H1 (cell line): ENCODE measurements around the gene LAD1. TPM values are rescaled to one million over a fixed set of nuclear protein-coding genes. Genes with fewer than 3 reads are reported as not detected.

Experiments
- CTCF ChIA-PET: fragments of 300-600 bp; sonication (Branson Sonifier 250); formaldehyde crosslinking; loops from one replicate; lab custom pipeline; 2021; ENCODE audit not compliant: partially characterized antibody; lab: Charles Lee
- POLR2A ChIA-PET: fragments of 300-600 bp; sonication (Branson Sonifier 250); formaldehyde crosslinking; loops from one replicate; lab custom pipeline; 2021; ENCODE audit warnings: inconsistent platforms; ENCODE audit not compliant: partially characterized antibody; lab: Charles Lee
- DNase-seq, 2 experiments: peaks; one replicate each; pipeline versions ENCODE4 v3.0.0 to v3.0.0-alpha.2; 2010 to 2022; ENCODE audit warnings: low spot score in 2 of 2, low read depth in 1 of 2, mixed read lengths in 1 of 2
- FAIRE-seq: peaks from 2 replicates; lab custom pipeline; 2011; peaks lifted over from hg19 to GRCh38; lab: Jason Lieb, UNC
- H2AFZ ChIP-seq: 2 replicates; pipeline ENCODE4 v1.8.1; 2012; ENCODE audit warnings: low read length, inconsistent platforms
- H2AK5ac ChIP-seq: 2 replicates; pipeline ENCODE4 v1.6.1; 2013; ENCODE audit warnings: low read depth, low read length
- H2BK120ac ChIP-seq: replicated peaks from 2 replicates; pipeline ENCODE3; 2013; ENCODE audit warnings: low read depth, low read length, inconsistent platforms
- H2BK12ac ChIP-seq: 2 replicates; pipeline ENCODE4 v1.6.1; 2013; ENCODE audit warnings: low read depth, low read length
- H2BK15ac ChIP-seq: 2 replicates; pipeline ENCODE4 v1.6.1; 2013; ENCODE audit warnings: low read length
- H2BK20ac ChIP-seq: 2 replicates; pipeline ENCODE4 v1.6.1; 2013; ENCODE audit warnings: low read length
- H2BK5ac ChIP-seq: 2 replicates; pipeline ENCODE4 v1.6.1; 2013; ENCODE audit warnings: low read depth, low read length
- H3K14ac ChIP-seq: 2 replicates; pipeline ENCODE4 v1.6.1; 2013; ENCODE audit warnings: inconsistent platforms; ENCODE audit not compliant: insufficient read length
- H3K18ac ChIP-seq: 2 replicates; pipeline ENCODE4 v1.6.1; 2013; ENCODE audit warnings: low read length; ENCODE audit errors: extremely low read depth
- H3K23ac ChIP-seq: 2 replicates; pipeline ENCODE4 v1.6.1; 2013; ENCODE audit warnings: inconsistent platforms; ENCODE audit not compliant: insufficient read length
- H3K23me2 ChIP-seq: 2 replicates; pipeline ENCODE4 v1.6.1; 2013; ENCODE audit warnings: low read depth, low read length
- H3K27ac ChIP-seq: 2 replicates; pipeline ENCODE4 v1.6.1; 2011; ENCODE audit warnings: low read depth, low read length, inconsistent platforms
- H3K27me3 ChIP-seq, 4 experiments: replicated peaks in 1 of 4; 1 replicate in 1 of 4; 2 replicates in 3 of 4; pipeline versions ENCODE4 v1.6.1 to v1.8.1; 2011 to 2013; ENCODE audit warnings: low read length in 3 of 4, mild to moderate bottlenecking in 3 of 4, inconsistent platforms in 2 of 4, mixed read lengths in 2 of 4, moderate library complexity in 1 of 4; ENCODE audit not compliant: control insufficient read depth in 3 of 4, insufficient read depth in 3 of 4; ENCODE audit errors: extremely low read depth in 1 of 4
- H3K36me3 ChIP-seq, 4 experiments: 2 replicates each; pipeline versions ENCODE4 v1.6.1 to v1.8.1; 2011 to 2013; ENCODE audit warnings: mild to moderate bottlenecking in 4 of 4, low read length in 3 of 4, moderate library complexity in 2 of 4, control low read depth in 1 of 4, inconsistent platforms in 1 of 4; ENCODE audit not compliant: insufficient read depth in 4 of 4, control insufficient read depth in 2 of 4
- H3K4ac ChIP-seq: replicated peaks from 2 replicates; pipeline ENCODE3; 2013; ENCODE audit warnings: low read length, low read depth, mixed read lengths, inconsistent platforms; ENCODE audit not compliant: insufficient read length
- H3K4me1 ChIP-seq, 4 experiments: replicated peaks in 1 of 4; 1 replicate in 1 of 4; 2 replicates in 3 of 4; pipeline versions ENCODE4 v1.6.1 to v1.8.1; 2011 to 2013; ENCODE audit warnings: low read length in 3 of 4, inconsistent platforms in 2 of 4, mixed read lengths in 1 of 4; ENCODE audit not compliant: insufficient read depth in 4 of 4, control insufficient read depth in 3 of 4
- H3K4me2 ChIP-seq, 2 experiments: 2 replicates each; pipeline versions ENCODE4 v1.6.1 to v1.8.1; 2011 to 2013; ENCODE audit warnings: low read depth in 2 of 2, low read length in 2 of 2, control low read depth in 1 of 2, inconsistent platforms in 1 of 2, mild to moderate bottlenecking in 1 of 2; ENCODE audit not compliant: insufficient read depth in 1 of 2
- H3K4me3 ChIP-seq, 4 experiments: fragments of 200-600, 300-600 bp in 1 of 4; sonication (generic), shearing (Covaris generic), sonication (Bioruptor Twin) in 1 of 4; 2 replicates each; pipeline versions ENCODE4 v1.5.1 to v1.8.1; 2011 to 2016; ENCODE audit warnings: low read length in 4 of 4, low read depth in 3 of 4, control low read depth in 2 of 4, inconsistent platforms in 2 of 4, mild to moderate bottlenecking in 2 of 4, mixed read lengths in 1 of 4, moderate library complexity in 1 of 4; ENCODE audit not compliant: insufficient read depth in 2 of 4; ENCODE audit errors: extremely low read depth in 1 of 4
- H3K56ac ChIP-seq: replicated peaks from 2 replicates; pipeline ENCODE3; 2013; ENCODE audit warnings: low read depth, mild to moderate bottlenecking, mixed read lengths, low read length, inconsistent platforms; ENCODE audit not compliant: insufficient read length
- H3K79me1 ChIP-seq: 2 replicates; pipeline ENCODE4 v1.6.1; 2013; ENCODE audit warnings: low read depth, low read length, control low read depth
- H3K79me2 ChIP-seq, 2 experiments: 2 replicates each; pipeline versions ENCODE4 v1.6.1 to v1.8.1; 2012 to 2013; ENCODE audit warnings: low read length in 2 of 2, mild to moderate bottlenecking in 2 of 2, inconsistent platforms in 1 of 2; ENCODE audit not compliant: insufficient read depth in 2 of 2, control insufficient read depth in 1 of 2
- H3K9ac ChIP-seq, 4 experiments: replicated peaks in 1 of 4; 1 replicate in 1 of 4; 2 replicates in 3 of 4; pipeline versions ENCODE4 v1.6.1 to v1.8.1; 2011 to 2013; ENCODE audit warnings: low read depth in 3 of 4, low read length in 3 of 4, control low read depth in 2 of 4, mild to moderate bottlenecking in 2 of 4, moderate library complexity in 2 of 4, inconsistent platforms in 1 of 4; ENCODE audit errors: extremely low read depth in 1 of 4
- H3K9me3 ChIP-seq, 2 experiments: 2 replicates each; pipeline versions ENCODE4 v1.6.1 to v1.8.1; 2012 to 2013; ENCODE audit warnings: mild to moderate bottlenecking in 2 of 2, moderate library complexity in 2 of 2, control low read depth in 1 of 2, inconsistent platforms in 1 of 2, low read depth in 1 of 2, low read length in 1 of 2, mixed read lengths in 1 of 2; ENCODE audit not compliant: insufficient read depth in 2 of 2
- H4K20me1 ChIP-seq, 2 experiments: replicated peaks in 1 of 2; 2 replicates each; pipeline versions ENCODE3 to v1.8.1; 2011 to 2013; ENCODE audit warnings: inconsistent platforms in 2 of 2, low read length in 2 of 2, mild to moderate bottlenecking in 1 of 2; ENCODE audit not compliant: insufficient read depth in 2 of 2, control insufficient read depth in 1 of 2
- H4K5ac ChIP-seq: 2 replicates; pipeline ENCODE4 v1.6.1; 2013; ENCODE audit warnings: low read length, low read depth, mixed read lengths, inconsistent platforms; ENCODE audit not compliant: insufficient read length
- H4K8ac ChIP-seq: 2 replicates; pipeline ENCODE4 v1.8.0; 2013; ENCODE audit warnings: mild to moderate bottlenecking, moderate library complexity, low read length, inconsistent platforms; ENCODE audit not compliant: insufficient read depth; ENCODE audit errors: extremely low read depth
- H4K91ac ChIP-seq: replicated peaks from 2 replicates; pipeline ENCODE3; 2013; ENCODE audit warnings: low read length, mixed read lengths, inconsistent platforms; ENCODE audit not compliant: insufficient read length
- EGR1 ChIP-seq: IDR thresholded peaks from 2 replicates; pipeline ENCODE4 v1.6.1; 2011; ENCODE audit warnings: low read depth, low read length, borderline replicate concordance
- EZH2 ChIP-seq: fragments of 200-600 bp; sonication (generic); IDR thresholded peaks from 2 replicates; pipeline ENCODE4 v1.7.1; 2012; ENCODE audit warnings: low read depth, mild to moderate bottlenecking, moderate library complexity, low read length, inconsistent platforms; ENCODE audit not compliant: severe bottlenecking
- HDAC6 ChIP-seq: IDR thresholded peaks from one replicate; pipeline ENCODE4 v1.7.1; 2012; ENCODE audit warnings: low read depth, mild to moderate bottlenecking, inconsistent platforms, low read length, moderate library complexity
- KDM4A ChIP-seq: IDR thresholded peaks from one replicate; pipeline ENCODE4 v1.7.1; 2012; ENCODE audit warnings: low read depth, mild to moderate bottlenecking, moderate library complexity, low read length, inconsistent platforms; ENCODE audit not compliant: severe bottlenecking
- RBBP5 ChIP-seq: IDR thresholded peaks from 2 replicates; pipeline ENCODE4 v1.7.1; 2012; ENCODE audit warnings: low read depth, mild to moderate bottlenecking, inconsistent platforms, low read length, moderate library complexity, borderline replicate concordance
- RNF2 ChIP-seq: fragments of 200-900, 300-1000 bp; sonication (generic); IDR thresholded peaks from 2 replicates; pipeline ENCODE4 v1.7.1; 2016; ENCODE audit warnings: borderline replicate concordance, low read depth, mild to moderate bottlenecking, antibody characterized with exemption, low read length; ENCODE audit not compliant: poor library complexity, severe bottlenecking; ENCODE audit errors: missing control alignments
- SIRT6 ChIP-seq: IDR thresholded peaks from one replicate; pipeline ENCODE4 v1.7.1; 2012; ENCODE audit warnings: low read length, inconsistent platforms
- SIX5 ChIP-seq: IDR thresholded peaks from 2 replicates; pipeline ENCODE4 v1.6.1; 2011; ENCODE audit warnings: mild to moderate bottlenecking, low read depth, low read length
- TCF12 ChIP-seq: IDR thresholded peaks from 2 replicates; pipeline ENCODE4 v1.6.1; 2011; ENCODE audit warnings: low read depth, mild to moderate bottlenecking, low read length
- WGBS, 2 experiments: shearing (Covaris generic) in 1 of 2; methylation state at CpG; one replicate each; pipeline versions ENCODE4 v1.1.6 to v1.1.7; 2013 to 2015; ENCODE audit warnings: low lambda C conversion rate in 2 of 2, mixed read lengths in 2 of 2, inconsistent platforms in 1 of 2, low coverage in 1 of 2, missing lambda C conversion rate in 1 of 2; ENCODE audit not compliant: insufficient replicate concordance in 2 of 2, insufficient coverage in 1 of 2, insufficient read length in 1 of 2; ENCODE audit errors: extremely low coverage in 1 of 2, missing lambda C conversion rate in 1 of 2; 5-methylcytosine and 5-hydroxymethylcytosine counted together
- polyA plus RNA-seq, 7 experiments: library from polyadenylated mRNA; depleted of rRNA in 3 of 7; stranded (reverse) in 5 of 7; unstranded in 2 of 7; fragments of >200 nt in 5 of 7; fragments of 200-250 nt in 2 of 7; gene quantifications; 1 replicate in 5 of 7; 2 replicates in 1 of 7; 4 replicates in 1 of 7; pipeline versions ENCODE4 v1.2.1 to v1.2.3, GENCODE V29; 2011 to 2013; ENCODE audit warnings: missing spikeins in 2 of 7, mixed read lengths in 2 of 7
- total RNA-seq: library from RNA; stranded (reverse); fragmentation: NEBNext Ultra II Directional; extraction: Animal tissue kit (Norgen Biotek cat#: 25700); gene quantifications from 2 replicates; pipeline ENCODE4 v1.2.1, GENCODE V29; 2021

The LAD1 gene
- total and polyA plus RNA-seq, 2 of the 8 experiments (the other 6 are each of a cell fraction or from before 2014, with no cell fraction given) = 9.3 to 32.8 TPM

GRCh38 chr1:201396861-201397464, 2.2 kb downstream of the LAD1 start:
- peaks cover 0 to 3% of the 10 kb centered on the region in 2 experiments; a peak in 1 of 4 replicates for H3K79me2 ChIP-seq
- H2BK15ac ChIP-seq = no peak overlapping the region
- peaks cover 0 to 3% of the 10 kb centered on the region in 2 experiments for H4K20me1 ChIP-seq
- H2BK20ac ChIP-seq = no peak overlapping the region
- H3K23ac ChIP-seq = no peak overlapping the region
- no peak overlapping the region for H2AFZ ChIP-seq
- no peak overlapping the region for H3K9ac ChIP-seq
- no peak overlapping the region for H2AK5ac ChIP-seq
- WGBS, 2 experiments = 94% methylated on average over 9 of the region's 10 CpGs; no CpG with 5 or more reads in 1 of the 2 experiments
- H3K27me3 ChIP-seq = peaks cover 0 to 12% (median 2%) of the 10 kb centered on the region in 4 experiments; a peak in 5 of 7 replicates
- H2BK12ac ChIP-seq = no peak overlapping the region
- no peak overlapping the region for H3K4ac ChIP-seq
- no peak overlapping the region for H4K5ac ChIP-seq
- no peak overlapping the region; the same call in 1 of the 2 replicates for H2BK5ac ChIP-seq
- no peak overlapping the region for H4K8ac ChIP-seq
- H3K18ac ChIP-seq = no peak overlapping the region
- H3K79me1 ChIP-seq = peaks cover 5% of the 10 kb centered on the region
- ChIA-PET CTCF (interaction anchor here (0.6 to 15.3 kb wide), 11 partner anchors 8 to 397 kb away, joined by 3 to 268 read pairs (median 6); partner anchors contain the start of gene TNNT2), POLR2A (interaction anchor here (1.0 to 3.1 kb wide), 5 partner anchors 8 to 21 kb away, joined by 4 to 18 read pairs (median 4); no protein-coding TSS in a partner anchor)
- H3K4me1 ChIP-seq = peaks cover 7 to 30% (median 19%) of the 10 kb centered on the region in 4 experiments
- no peak overlapping the region for H3K27ac ChIP-seq
- DNase-seq = no peak
- no peak overlapping the region for H2BK120ac ChIP-seq
- H3K9me3 ChIP-seq = no peaks in the 10 kb centered on the region
- no peak for FAIRE-seq
- H3K14ac ChIP-seq = no peak overlapping the region
- no peak overlapping the region for H4K91ac ChIP-seq
- no peak overlapping the region; a peak in 1 of 4 replicates for H3K4me2 ChIP-seq
- H3K4me3 ChIP-seq = no peak overlapping the region
- no peak overlapping the region for H3K56ac ChIP-seq
- no peaks in the 10 kb centered on the region for H3K36me3 ChIP-seq
- H3K23me2 ChIP-seq = peaks cover 5% of the 10 kb centered on the region; the same call in 1 of the 2 replicates
- TF ChIP-seq HDAC6 (no peak), RBBP5 (no peak), EGR1 (no peak), KDM4A (no peak), SIRT6 (no peak), SIX5 (no peak), TCF12 (no peak), RNF2 (no peak), EZH2 (no peak)
